ENCODE measurements around the gene OSGEPL1.

DNA sequence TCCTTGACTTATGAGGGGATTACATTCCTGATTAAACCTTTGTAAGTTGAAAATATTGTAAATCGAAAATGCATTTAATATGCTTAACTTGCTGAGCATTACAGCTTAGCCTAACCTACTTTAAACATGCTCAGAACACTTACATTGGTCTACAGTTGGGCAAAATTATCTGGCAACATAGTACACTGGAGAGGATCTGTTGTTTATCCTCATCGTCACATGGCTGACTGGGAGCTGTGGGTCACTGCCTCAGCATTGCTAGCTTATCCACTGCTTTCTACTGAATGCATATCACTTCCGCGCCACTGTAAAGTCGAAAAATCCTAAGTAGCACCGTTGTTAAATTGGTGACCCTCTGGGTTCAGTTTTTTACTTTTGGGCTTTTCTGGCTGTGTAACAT, 35.3 kb upstream of the OSGEPL1 start:
- TF ChIP-seq POLR2AphosphoS5 (IDR thresholded peaks at IDR 0.05; ENCODE audit: low read depth, low read length) (no peak), TAF1 (IDR thresholded peaks at IDR 0.05; ENCODE audit: borderline replicate concordance, insufficient read depth, low read length) (no peak), SIN3A (IDR thresholded peaks at IDR 0.05; ENCODE audit: borderline replicate concordance, insufficient read depth, low read length) (no peak), FOXP2 (optimal IDR thresholded peaks at IDR 0.05; ENCODE audit: borderline replicate concordance, extremely low read depth, extremely low read length, insufficient read depth) (no peak)
- TF ChIP-seq, protein P1, sequence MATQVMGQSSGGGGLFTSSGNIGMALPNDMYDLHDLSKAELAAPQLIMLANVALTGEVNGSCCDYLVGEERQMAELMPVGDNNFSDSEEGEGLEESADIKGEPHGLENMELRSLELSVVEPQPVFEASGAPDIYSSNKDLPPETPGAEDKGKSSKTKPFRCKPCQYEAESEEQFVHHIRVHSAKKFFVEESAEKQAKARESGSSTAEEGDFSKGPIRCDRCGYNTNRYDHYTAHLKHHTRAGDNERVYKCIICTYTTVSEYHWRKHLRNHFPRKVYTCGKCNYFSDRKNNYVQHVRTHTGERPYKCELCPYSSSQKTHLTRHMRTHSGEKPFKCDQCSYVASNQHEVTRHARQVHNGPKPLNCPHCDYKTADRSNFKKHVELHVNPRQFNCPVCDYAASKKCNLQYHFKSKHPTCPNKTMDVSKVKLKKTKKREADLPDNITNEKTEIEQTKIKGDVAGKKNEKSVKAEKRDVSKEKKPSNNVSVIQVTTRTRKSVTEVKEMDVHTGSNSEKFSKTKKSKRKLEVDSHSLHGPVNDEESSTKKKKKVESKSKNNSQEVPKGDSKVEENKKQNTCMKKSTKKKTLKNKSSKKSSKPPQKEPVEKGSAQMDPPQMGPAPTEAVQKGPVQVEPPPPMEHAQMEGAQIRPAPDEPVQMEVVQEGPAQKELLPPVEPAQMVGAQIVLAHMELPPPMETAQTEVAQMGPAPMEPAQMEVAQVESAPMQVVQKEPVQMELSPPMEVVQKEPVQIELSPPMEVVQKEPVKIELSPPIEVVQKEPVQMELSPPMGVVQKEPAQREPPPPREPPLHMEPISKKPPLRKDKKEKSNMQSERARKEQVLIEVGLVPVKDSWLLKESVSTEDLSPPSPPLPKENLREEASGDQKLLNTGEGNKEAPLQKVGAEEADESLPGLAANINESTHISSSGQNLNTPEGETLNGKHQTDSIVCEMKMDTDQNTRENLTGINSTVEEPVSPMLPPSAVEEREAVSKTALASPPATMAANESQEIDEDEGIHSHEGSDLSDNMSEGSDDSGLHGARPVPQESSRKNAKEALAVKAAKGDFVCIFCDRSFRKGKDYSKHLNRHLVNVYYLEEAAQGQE (IDR thresholded peaks at IDR 0.05; ENCODE audit: insufficient read depth in 1 of 2, low read depth in 2 of 2, low read length in 2 of 2) = no peak

All from PFSK-1 (cell line).